HepG2 (cell line): ENCODE data around the gene SHC1. TPM values are rescaled to one million over a fixed set of nuclear protein-coding genes. Genes with fewer than 3 reads are reported as not detected.

ENCODE experiments used
- ATF6 ChIP-seq: sonication (generic); formaldehyde crosslinking; conservative IDR thresholded peaks from 2 replicates; pipeline ENCODE4 v1.4.0; 2020; ENCODE audit warnings: missing genetic modification reagents
- CHD2 ChIP-seq: IDR thresholded peaks from 2 replicates; pipeline ENCODE4 v1.6.1; 2011; ENCODE audit warnings: low read depth, low read length, improper control_type of control experiment
- E2F2 ChIP-seq: sonication (generic); formaldehyde crosslinking; IDR thresholded peaks from 2 replicates; pipeline ENCODE4 v1.4.0; 2020; ENCODE audit warnings: missing genetic modification reagents, borderline replicate concordance
- HBP1 ChIP-seq: IDR thresholded peaks from 2 replicates; pipeline ENCODE4 v1.6.1; 2016; ENCODE audit warnings: low read depth, control low read depth
- HDAC6 ChIP-seq: fragments of 200-600 bp; sonication (generic); IDR thresholded peaks from 2 replicates; pipeline ENCODE4 v1.7.0; 2017; ENCODE audit warnings: mild to moderate bottlenecking, antibody characterized with exemption, low read length, low read depth
- HNF1A ChIP-seq, 2 experiments: sonication (generic) in 1 of 2; formaldehyde crosslinking in 1 of 2; IDR thresholded peaks; 2 replicates each; pipeline versions ENCODE4 v1.4.0 to v1.6.1; 2016 to 2020; ENCODE audit warnings: borderline replicate concordance in 1 of 2, low read depth in 1 of 2, mild to moderate bottlenecking in 1 of 2, missing genetic modification reagents in 1 of 2
- HNRNPK ChIP-seq: fragments of 200-400 bp; formaldehyde crosslinking; IDR thresholded peaks from 2 replicates; pipeline ENCODE4 v1.6.1; 2018; ENCODE audit warnings: low read length, low read depth, moderate library complexity, mild to moderate bottlenecking; ENCODE audit not compliant: poor library complexity, severe bottlenecking
- MYC ChIP-seq: sonication (generic); formaldehyde crosslinking; IDR thresholded peaks from 2 replicates; pipeline ENCODE4 v1.9.0; 2021; ENCODE audit warnings: missing genetic modification reagents, borderline replicate concordance
- NR3C1 ChIP-seq: sonication (generic); formaldehyde crosslinking; IDR thresholded peaks from 2 replicates; pipeline ENCODE4 v1.4.0; 2020; ENCODE audit warnings: missing genetic modification reagents
- RBAK ChIP-seq: sonication (generic); formaldehyde crosslinking; IDR thresholded peaks from 2 replicates; pipeline ENCODE4 v1.5.1; 2020; ENCODE audit warnings: mild to moderate bottlenecking, missing genetic modification reagents
- SNAPC2 ChIP-seq: sonication (generic); formaldehyde crosslinking; IDR thresholded peaks from 2 replicates; pipeline ENCODE4 v1.8.1; 2022; ENCODE audit warnings: mild to moderate bottlenecking, missing genetic modification reagents
- ZNF615 ChIP-seq: sonication (generic); formaldehyde crosslinking; IDR thresholded peaks from 2 replicates; pipeline ENCODE4 v1.5.0; 2020; ENCODE audit warnings: mild to moderate bottlenecking, missing genetic modification reagents, borderline replicate concordance
- ZNF660 ChIP-seq: sonication (generic); formaldehyde crosslinking; IDR thresholded peaks from 2 replicates; pipeline ENCODE4 v1.5.1; 2020; ENCODE audit warnings: mild to moderate bottlenecking, low read depth, missing genetic modification reagents, borderline replicate concordance
- ZNF780A ChIP-seq: sonication (generic); formaldehyde crosslinking; IDR thresholded peaks from 2 replicates; pipeline ENCODE4 v1.8.0; 2022; ENCODE audit warnings: mild to moderate bottlenecking, missing genetic modification reagents, moderate library complexity
- ZSCAN25 ChIP-seq: sonication (generic); formaldehyde crosslinking; IDR thresholded peaks from 2 replicates; pipeline ENCODE4 v1.8.0; 2022; ENCODE audit warnings: mild to moderate bottlenecking, missing genetic modification reagents
- polyA plus RNA-seq, 8 experiments: library from polyadenylated mRNA; depleted of rRNA in 3 of 8; stranded (reverse) in 7 of 8; unstranded in 1 of 8; fragments of >200 nt; fragmentation: Illumina TruSeq in 4 of 8; extraction: Trizol in 4 of 8; gene quantifications; 2 replicates each; pipeline versions ENCODE4 v1.2.1 to v1.2.3, GENCODE V29; 2011 to 2016; ENCODE audit warnings: low read depth in 4 of 8, missing spikeins in 1 of 8, mixed read lengths in 1 of 8; ENCODE audit not compliant: insufficient read depth in 1 of 8
- total RNA-seq, 5 experiments: library from RNA; depleted of rRNA; stranded (reverse); fragments of >200 nt; fragmentation: Illumina TruSeq; extraction: Trizol; gene quantifications; 2 replicates each; pipeline ENCODE4 v1.2.3, GENCODE V29; 2016; ENCODE audit warnings: low read depth in 1 of 5

Gene SHC1
- total and polyA plus RNA-seq, 2 of the 13 experiments (the other 11 are each of a cell fraction or from before 2014, with no cell fraction given): 52.0 to 137 TPM

- peak; percentile 95 for TF ChIP-seq MYC (CRISPR knock-in tag)
- TF ChIP-seq ZSCAN25 (CRISPR knock-in tag): peak; percentile 78
- TF ChIP-seq ZNF615 (CRISPR knock-in tag): no peak; the same call in 1 of the 2 replicates
- TF ChIP-seq CHD2: peak; percentile 89
- peak; percentile 80; the same call in 1 of the 2 replicates for TF ChIP-seq RBAK (CRISPR knock-in tag)
- TF ChIP-seq ZNF780A (CRISPR knock-in tag): peak; percentile 98
- no peak; the same call in 1 of the 2 replicates for TF ChIP-seq HNF1A (IDR thresholded peaks at IDR 0.05; ENCODE audit: low read depth)
- TF ChIP-seq HNF1A (CRISPR knock-in tag; IDR thresholded peaks at IDR 0.05; ENCODE audit: borderline replicate concordance): peak; percentile 90
- TF ChIP-seq HNRNPK: no peak
- peak; percentile 98 for TF ChIP-seq SNAPC2 (CRISPR knock-in tag)
- TF ChIP-seq E2F2 (CRISPR knock-in tag): peak; percentile 21; the same call in 1 of the 2 replicates
- 0 out of 2 replicates have a peak, but pooled peaks have one; percentile 58 for TF ChIP-seq ATF6 (CRISPR knock-in tag)
- no peak for TF ChIP-seq HDAC6
- peak; percentile 89; the same call in 1 of the 2 replicates for TF ChIP-seq ZNF660 (CRISPR knock-in tag)
- TF ChIP-seq NR3C1: no peak
- TF ChIP-seq HBP1 (CRISPR knock-in tag): peak; percentile 84; the same call in 1 of the 2 replicates
Measured at GRCh38 chr1:154936555-154937084, 33.9 kb downstream of the SHC1 start, which contains the start of gene PMVK (continued).
